Pons (tissue), 1 donor: ENCODE measurements around the gene PIGN.
"Not testable (repeated sequence)": the region's sequence is repeated elsewhere in the genome, so short reads cannot be mapped to it uniquely, and the experiment has no call there.

Source experiments
- DNase-seq: peaks from one replicate; pipeline ENCODE4 v3.0.0-alpha.2; 2016; ENCODE audit warnings: low spot score

PIGN gene

GRCh38 chr18:62061821-62062478, 124.9 kb downstream of the PIGN start:
- DNase-seq = no peak

DNA sequence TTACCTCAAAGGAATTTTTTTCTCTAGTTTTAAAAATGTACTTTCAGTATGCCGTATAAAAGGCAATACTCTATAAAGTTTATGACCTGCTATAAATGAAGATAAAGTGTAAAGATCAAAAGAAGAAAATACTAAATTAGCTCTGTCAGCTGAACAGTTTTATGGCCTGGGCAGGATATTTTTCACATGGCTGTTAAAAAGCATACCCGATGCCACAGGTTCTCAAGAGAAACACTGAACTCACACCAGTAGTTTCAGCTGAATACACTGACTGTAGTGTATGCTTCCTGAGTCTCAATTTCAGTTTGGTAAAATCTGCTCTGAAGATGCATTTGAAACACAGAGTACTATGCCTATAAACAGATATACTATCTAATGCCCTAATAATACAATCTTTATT, 126.0 kb downstream of the PIGN start:
- DNase-seq = no peak

DNA sequence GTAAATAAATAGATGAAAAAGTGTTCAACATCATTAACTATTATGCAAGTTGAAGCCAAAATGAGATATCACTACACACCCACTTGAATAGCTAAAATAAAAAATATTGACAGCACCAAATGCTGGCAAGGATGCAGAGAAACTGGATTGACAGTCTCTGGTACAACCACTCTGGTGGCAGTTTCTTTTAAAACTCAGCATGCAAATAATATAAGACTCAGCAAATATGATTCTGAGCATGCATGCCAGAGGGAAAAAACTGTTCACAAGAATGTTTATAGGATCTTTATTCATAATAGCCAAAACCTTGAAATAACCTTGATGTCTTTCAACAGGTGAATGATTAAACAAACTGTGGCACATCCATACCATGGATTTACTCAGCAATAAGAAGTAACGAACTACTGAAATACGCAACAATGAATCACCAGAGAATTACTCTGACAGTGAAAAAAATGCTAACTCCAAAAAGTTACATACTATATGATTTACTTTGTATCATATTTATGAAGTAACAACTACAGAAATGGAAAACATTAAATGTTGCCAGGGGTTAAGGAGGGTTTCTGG, 131.8 kb downstream of the PIGN start:
- DNase-seq = no peak

- DNase-seq = no peak
Measured at GRCh38 chr18:62048279-62048678, 138.6 kb downstream of the PIGN start.

DNA sequence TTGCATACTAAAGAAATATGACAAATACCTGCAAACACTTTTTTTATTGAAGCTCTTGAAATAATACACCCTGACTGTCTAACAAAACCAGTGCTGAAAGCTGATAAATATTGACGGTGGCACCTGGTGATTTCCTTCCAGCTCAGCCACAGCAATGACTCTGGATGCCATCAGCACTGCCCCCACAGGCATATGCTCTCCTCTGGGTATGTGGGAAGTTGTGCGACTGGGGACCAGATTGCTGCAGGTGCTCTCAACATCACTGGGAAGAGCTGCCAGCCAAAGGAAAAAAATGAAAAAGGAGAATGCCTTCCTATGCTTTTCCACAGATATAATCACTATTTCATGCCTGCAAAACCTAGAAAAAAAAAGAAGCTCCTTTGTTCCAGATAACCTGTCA, 141.5 kb downstream of the PIGN start:
- no peak for DNase-seq

- no peak for DNase-seq
Measured at GRCh38 chr18:62044490-62045000, 142.3 kb downstream of the PIGN start.

DNA sequence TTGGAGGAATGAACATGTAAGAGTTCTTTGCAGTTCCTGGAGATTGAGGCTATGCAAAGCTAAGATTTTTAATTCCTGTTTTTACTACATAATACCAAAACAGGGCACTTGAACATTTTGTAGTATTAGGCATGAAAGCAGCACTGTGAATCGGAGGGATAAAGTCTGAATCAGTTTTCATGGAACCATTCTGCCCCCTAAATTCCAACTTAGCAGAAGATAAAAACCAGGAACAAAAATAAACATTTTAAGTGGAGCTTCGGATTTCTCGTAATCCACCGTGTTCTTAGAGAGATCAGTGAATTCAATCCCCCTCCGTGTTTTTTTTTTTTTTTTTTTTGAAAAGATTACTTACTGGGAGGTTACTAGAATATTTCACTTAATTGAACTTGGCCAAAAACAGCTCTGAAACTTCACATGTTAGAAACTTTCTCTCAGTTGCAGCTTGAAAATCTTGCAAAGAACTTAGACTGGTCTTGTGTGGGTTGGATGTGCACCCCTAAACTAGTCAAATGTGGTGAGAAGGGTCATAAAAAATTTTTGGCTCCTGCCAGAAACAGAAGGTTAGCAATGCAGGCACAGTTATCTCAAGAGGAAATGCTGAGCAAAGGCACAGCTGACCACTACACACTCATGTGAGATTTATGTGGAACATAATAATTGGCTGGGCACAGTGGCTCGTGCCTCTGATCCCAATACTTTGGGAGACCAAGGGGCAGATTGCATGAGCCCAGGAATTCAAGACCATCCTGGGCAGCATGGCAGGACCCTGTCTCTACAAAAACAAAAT, 148.7 kb downstream of the PIGN start:
- DNase-seq = no peak

- DNase-seq = no peak
Measured at GRCh38 chr18:62037012-62037742, 149.7 kb downstream of the PIGN start.

DNA sequence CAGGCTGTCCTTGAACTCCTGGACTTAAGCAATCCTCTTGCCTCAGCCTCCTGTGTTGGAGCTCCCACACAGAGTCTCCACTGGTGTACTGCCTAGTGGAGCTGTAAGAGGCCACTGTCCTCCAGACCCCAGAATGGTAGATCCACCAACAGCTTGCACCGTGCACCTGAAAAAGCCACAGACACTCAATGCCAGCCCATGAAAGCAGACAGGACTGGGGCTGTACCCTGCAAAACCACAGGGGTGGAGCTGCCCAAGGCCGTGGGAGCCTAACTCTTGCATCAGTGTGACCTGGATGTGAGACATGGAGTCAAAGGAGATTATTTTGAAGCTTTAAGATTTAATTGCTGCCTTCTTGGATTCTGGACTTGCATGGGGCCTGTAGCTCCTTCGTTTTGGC, 152.6 kb downstream of the PIGN start:
- DNase-seq = not testable (repeated sequence)

DNA sequence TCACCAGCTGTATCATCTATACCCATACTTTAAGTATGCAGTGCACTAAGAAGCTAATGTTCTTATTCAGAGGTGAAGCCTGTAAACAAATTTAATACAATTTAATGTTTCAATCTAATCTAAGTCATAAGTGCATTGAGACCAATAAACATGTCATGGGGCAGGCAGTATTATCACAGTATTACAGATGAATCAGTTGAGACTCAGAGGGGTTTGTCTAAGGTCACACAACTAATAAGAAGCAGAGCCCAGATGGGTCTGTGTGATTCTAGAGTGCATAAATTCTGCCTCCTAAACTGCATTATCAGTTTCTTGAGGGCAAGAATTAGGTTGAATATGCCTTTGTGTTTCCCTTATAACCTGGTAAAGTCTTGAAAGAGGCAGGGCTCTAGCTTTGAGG, 153.1 kb downstream of the PIGN start:
- DNase-seq = no peak

DNA sequence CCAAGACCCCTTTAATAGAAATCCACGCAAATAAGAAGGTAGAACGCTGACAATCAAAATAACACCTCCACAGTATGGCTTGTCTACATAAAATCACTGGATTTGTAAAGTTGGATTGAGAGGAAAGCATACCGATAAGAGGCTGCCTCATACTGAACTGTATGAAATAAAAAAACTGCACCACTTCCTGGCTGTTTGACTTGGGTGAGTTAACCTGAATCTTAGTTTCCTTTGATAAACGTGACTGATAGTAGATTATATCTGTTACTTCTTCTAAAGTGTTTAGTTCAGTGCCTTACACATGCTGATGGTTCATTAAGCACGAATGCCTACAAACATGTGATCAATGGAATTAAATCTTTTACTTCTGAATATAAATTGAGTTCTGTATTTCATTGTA, 153.6 kb downstream of the PIGN start:
- DNase-seq = no peak

GRCh38 chr18:62030091-62030985, 156.5 kb downstream of the PIGN start:
- no peak for DNase-seq

- no peak for DNase-seq
Measured at GRCh38 chr18:62028715-62029114, 158.1 kb downstream of the PIGN start.

DNA sequence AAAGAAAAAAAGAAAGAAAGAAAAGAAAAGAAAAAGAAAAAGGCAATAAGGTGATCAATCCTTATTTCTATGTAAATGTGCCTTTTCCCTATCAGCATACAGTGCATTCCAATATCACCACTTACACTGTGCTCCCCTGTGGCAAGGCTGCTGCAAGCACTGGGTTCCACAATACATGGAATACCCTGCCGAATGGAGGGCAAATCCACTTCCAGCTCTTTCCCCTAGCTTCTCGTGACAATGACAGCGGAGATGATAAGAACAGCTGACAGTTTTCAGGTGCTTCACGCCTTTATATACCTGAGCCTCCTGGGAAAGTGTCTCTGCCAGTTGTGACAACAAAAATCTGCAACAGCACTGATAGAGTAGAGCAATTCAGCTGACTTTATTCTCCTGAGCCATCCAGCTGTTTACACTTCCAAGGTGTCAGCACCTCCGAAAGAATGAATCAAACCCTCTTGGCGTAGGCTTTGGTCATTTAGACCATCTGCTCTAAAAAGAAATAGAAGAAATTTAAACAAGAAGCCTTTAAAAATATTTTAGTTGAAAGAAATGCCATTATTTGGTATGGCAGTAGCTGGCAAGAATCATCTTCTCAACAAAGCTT, 158.8 kb downstream of the PIGN start:
- DNase-seq = no peak

DNA sequence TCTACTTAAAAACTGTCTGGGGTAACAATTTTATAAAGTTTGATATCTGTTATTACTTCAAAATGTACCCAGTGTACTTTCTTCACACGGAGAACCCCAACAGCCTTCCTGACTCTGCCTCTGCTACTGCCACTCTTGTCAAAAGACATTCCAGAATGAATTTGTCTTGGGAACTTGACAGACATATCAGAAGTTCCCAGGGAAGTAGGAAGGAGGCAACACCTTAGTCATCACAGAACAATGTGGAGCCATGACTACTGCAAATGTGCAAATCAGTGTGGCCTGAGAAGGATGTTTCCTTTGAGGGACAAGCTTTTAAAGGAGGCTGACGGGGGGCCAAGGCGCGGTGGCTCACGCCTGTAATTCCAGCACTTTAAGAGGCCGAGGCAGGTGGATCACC, 160.3 kb downstream of the PIGN start:
- no peak for DNase-seq

DNA sequence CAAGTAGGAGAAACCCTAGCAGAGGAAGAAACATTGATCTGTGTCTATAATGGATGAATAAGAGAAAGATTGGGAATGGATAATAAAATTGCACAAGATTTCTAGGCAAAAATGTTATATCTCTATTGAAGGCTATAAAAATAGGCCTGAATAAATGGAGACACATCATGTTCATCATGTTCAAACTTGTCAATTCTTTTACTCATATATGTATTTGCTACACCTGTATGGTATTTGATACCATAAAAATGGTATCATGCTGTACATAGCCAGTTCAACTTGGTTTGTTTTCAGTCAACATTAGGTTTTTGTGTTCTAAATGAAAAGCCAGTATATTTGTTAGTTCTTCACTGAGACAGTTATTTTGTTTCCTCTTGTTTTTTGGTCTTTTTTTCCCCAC, 161.9 kb downstream of the PIGN start:
- DNase-seq = no peak

DNA sequence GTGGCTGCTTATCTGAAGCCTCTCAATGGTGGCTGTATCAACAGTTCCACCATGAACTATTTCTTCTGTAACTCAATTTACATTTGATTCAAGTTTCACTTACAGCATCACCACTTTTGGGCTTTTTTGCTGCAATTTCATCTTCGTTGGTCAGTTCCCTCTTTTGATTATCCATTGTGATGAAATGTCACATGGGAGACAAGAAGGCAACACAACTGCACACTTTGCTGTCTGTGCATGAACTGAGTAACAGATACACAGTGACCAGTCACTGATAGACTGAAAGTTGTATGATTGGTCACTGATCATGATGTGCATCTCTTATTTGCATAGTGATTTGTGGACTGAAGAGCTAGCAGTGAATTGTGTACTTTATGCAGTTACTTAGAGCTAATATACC, 163.3 kb downstream of the PIGN start:
- no peak for DNase-seq

DNA sequence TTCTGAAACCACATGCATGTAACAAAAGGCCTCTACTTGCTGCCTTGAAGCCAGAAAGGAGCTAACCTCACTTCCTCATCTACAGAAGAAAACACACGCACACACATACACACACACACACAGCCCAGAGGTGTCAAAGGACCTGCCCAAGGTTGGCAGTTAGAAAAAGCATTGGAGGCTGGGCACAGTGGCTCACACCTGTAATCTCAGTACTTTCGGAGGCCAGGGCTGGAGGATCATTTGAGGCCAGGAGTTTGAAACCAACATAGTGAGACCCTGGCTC, 168.2 kb downstream of the PIGN start:
- no peak for DNase-seq

GRCh38 chr18:62018034-62018758, 168.7 kb downstream of the PIGN start:
- DNase-seq = no peak

- DNase-seq = no peak
Measured at GRCh38 chr18:62017618-62018017, 169.2 kb downstream of the PIGN start.

DNA sequence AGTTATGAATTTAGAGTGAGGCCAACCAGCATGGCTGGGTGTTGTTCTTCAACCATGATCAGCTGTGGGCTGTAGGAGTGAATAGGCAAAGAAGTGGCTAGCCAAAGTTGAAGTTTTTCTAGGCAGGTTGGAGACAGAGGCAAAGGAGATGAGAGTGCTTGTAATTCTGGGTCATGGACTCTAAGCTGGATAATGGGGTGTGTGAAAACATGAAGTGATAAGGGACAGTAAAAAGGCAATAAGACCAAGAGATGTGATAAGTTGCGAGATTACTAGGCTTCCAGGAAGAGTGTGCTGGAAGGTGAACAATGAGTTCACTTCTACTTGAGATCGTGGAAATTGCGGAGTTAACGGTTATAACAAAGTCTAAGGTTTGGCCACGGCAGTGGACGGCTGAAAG, 175.4 kb downstream of the PIGN start:
- no peak for DNase-seq
